ENCODE results near the gene CACNG4. TPM values are rescaled to one million over a fixed set of nuclear protein-coding genes. Genes with fewer than 3 reads are reported as not detected.
A peak's percentile ranks its signal among the peaks of the same experiment; 100 is the strongest.

The CACNG4 gene
- total and polyA plus RNA-seq, 10 donors, result not detected

GRCh38 chr17:67047382-67047781 lies 82.9 kb downstream of the CACNG4 start:
- DNase-seq, result no peak
- no peak for TF ChIP-seq POLR2A (IDR thresholded peaks at IDR 0.05)
- no peak for TF ChIP-seq POLR2AphosphoS5 (IDR thresholded peaks at IDR 0.05)
- TF ChIP-seq, protein P1, sequence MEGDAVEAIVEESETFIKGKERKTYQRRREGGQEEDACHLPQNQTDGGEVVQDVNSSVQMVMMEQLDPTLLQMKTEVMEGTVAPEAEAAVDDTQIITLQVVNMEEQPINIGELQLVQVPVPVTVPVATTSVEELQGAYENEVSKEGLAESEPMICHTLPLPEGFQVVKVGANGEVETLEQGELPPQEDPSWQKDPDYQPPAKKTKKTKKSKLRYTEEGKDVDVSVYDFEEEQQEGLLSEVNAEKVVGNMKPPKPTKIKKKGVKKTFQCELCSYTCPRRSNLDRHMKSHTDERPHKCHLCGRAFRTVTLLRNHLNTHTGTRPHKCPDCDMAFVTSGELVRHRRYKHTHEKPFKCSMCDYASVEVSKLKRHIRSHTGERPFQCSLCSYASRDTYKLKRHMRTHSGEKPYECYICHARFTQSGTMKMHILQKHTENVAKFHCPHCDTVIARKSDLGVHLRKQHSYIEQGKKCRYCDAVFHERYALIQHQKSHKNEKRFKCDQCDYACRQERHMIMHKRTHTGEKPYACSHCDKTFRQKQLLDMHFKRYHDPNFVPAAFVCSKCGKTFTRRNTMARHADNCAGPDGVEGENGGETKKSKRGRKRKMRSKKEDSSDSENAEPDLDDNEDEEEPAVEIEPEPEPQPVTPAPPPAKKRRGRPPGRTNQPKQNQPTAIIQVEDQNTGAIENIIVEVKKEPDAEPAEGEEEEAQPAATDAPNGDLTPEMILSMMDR (IDR thresholded peaks at IDR 0.05 in 8 of 11, conservative IDR thresholded peaks at IDR 0.05 in 3 of 11), result no peak
- no peak overlapping the region for H3K27ac ChIP-seq
- no peaks in the 10 kb centered on the region for H3K27me3 ChIP-seq (replicated peaks in 1 of 7)
- H3K4me3 ChIP-seq, result no peak overlapping the region
- H3K9me3 ChIP-seq, result peaks cover 3 to 45% (median 33%) of the 10 kb centered on the region in 8 donors
- intact Hi-C loops (cut with DNase I; ENCODE audit: low total_unique reads), result no loop called here
- no peaks in the 10 kb centered on the region for H3K36me3 ChIP-seq
- WGBS, 5 donors, result 39 to 80% (median 71%) methylated on average over 1 of the region's 1 CpG
- no peaks in the 10 kb centered on the region for H3K4me1 ChIP-seq

- Histone ChIP-seq H3K9me3 (peaks cover 3 to 45% (median 33%) of the 10 kb centered on the region in 8 donors), H3K4me1 (no peaks in the 10 kb centered on the region), H3K27ac (no peak overlapping the region), H3K4me3 (no peak overlapping the region), H3K36me3 (no peaks in the 10 kb centered on the region), H3K27me3 (replicated peaks in 1 of 7) (no peaks in the 10 kb centered on the region)
- TF ChIP-seq, protein P1 (IDR thresholded peaks at IDR 0.05 in 8 of 11, conservative IDR thresholded peaks at IDR 0.05 in 3 of 11), result no peak
- TF ChIP-seq POLR2A (IDR thresholded peaks at IDR 0.05), result no peak
- TF ChIP-seq POLR2AphosphoS5 (IDR thresholded peaks at IDR 0.05), result no peak
- 76 to 81% (median 80%) methylated on average over 5 of the region's 5 CpGs for WGBS, 5 donors
- intact Hi-C loops (cut with DNase I; ENCODE audit: low total_unique reads), result no loop called here
- DNase-seq, result no peak
Observed at GRCh38 chr17:67049025-67049739, 84.7 kb downstream of the CACNG4 start.

GRCh38 chr17:67050066-67050465 lies 85.6 kb downstream of the CACNG4 start:
- 93 to 100% (median 100%) methylated on average over 1 of the region's 1 CpG for WGBS, 5 donors
- no peaks in the 10 kb centered on the region for H3K4me1 ChIP-seq
- DNase-seq, result peak; percentile 21
- no peaks in the 10 kb centered on the region for H3K36me3 ChIP-seq
- peaks cover 3 to 45% (median 33%) of the 10 kb centered on the region in 8 donors for H3K9me3 ChIP-seq
- TF ChIP-seq POLR2AphosphoS5 (IDR thresholded peaks at IDR 0.05) (no peak), POLR2A (IDR thresholded peaks at IDR 0.05) (no peak)
- TF ChIP-seq, protein P1 (IDR thresholded peaks at IDR 0.05 in 8 of 11, conservative IDR thresholded peaks at IDR 0.05 in 3 of 11), result no peak
- no peak overlapping the region for H3K27ac ChIP-seq
- H3K27me3 ChIP-seq (replicated peaks in 1 of 7), result no peaks in the 10 kb centered on the region
- intact Hi-C loops (cut with DNase I; ENCODE audit: low total_unique reads), result no loop called here
- no peak overlapping the region for H3K4me3 ChIP-seq

- no peaks in the 10 kb centered on the region for H3K36me3 ChIP-seq
- WGBS, 5 donors, result 78 to 94% (median 85%) methylated on average over 6 of the region's 6 CpGs
- peaks cover 3 to 45% (median 33%) of the 10 kb centered on the region in 8 donors for H3K9me3 ChIP-seq
- no peak overlapping the region for H3K27ac ChIP-seq
- H3K4me1 ChIP-seq, result no peaks in the 10 kb centered on the region
- no peaks in the 10 kb centered on the region for H3K27me3 ChIP-seq (replicated peaks in 1 of 7)
- TF ChIP-seq POLR2AphosphoS5 (IDR thresholded peaks at IDR 0.05) (no peak), POLR2A (IDR thresholded peaks at IDR 0.05) (no peak)
- TF ChIP-seq, protein P1 (IDR thresholded peaks at IDR 0.05 in 8 of 11, conservative IDR thresholded peaks at IDR 0.05 in 3 of 11), result no peak
- H3K4me3 ChIP-seq, result no peak overlapping the region
- DNase-seq, result peak; percentile 17
- intact Hi-C loops (cut with DNase I; ENCODE audit: low total_unique reads), result no loop called here
Observed at GRCh38 chr17:67050471-67051154, 86.1 kb downstream of the CACNG4 start.

Data from spleen (tissue), 11 donors.